HL-60 (cell line): ENCODE measurements around the gene WDR55.

Source experiments
- GABPA ChIP-seq: IDR thresholded peaks from 2 replicates; pipeline ENCODE4 v1.6.1; 2012; ENCODE audit warnings: low read depth
- POLR2AphosphoS5 ChIP-seq: IDR thresholded peaks from 2 replicates; pipeline ENCODE4 v1.6.1; 2012; ENCODE audit warnings: low read depth
- TF ChIP-seq, protein P1 (sequence below): IDR thresholded peaks from one replicate; pipeline ENCODE4 v1.5.1; 2011; ENCODE audit warnings: low read length, control low read depth, inconsistent platforms; ENCODE audit not compliant: insufficient read depth

DNA sequence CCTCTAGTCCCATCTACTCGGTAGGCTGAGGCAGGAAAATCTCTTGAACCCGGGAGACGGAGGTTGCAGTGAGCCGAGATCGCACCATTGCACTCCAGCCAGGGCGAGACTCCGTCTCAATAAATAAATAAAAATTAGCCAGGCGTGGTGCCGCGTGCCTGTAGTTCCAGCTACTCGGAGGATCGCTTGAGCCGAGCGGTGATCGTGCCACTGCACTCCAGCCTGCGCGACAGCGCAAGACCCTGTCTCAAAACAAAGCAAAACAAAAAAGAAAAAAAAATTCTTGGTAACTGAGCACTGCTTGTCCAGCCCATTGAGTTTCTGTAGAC, 710 bp upstream of the WDR55 start:
- TF ChIP-seq, protein P1, sequence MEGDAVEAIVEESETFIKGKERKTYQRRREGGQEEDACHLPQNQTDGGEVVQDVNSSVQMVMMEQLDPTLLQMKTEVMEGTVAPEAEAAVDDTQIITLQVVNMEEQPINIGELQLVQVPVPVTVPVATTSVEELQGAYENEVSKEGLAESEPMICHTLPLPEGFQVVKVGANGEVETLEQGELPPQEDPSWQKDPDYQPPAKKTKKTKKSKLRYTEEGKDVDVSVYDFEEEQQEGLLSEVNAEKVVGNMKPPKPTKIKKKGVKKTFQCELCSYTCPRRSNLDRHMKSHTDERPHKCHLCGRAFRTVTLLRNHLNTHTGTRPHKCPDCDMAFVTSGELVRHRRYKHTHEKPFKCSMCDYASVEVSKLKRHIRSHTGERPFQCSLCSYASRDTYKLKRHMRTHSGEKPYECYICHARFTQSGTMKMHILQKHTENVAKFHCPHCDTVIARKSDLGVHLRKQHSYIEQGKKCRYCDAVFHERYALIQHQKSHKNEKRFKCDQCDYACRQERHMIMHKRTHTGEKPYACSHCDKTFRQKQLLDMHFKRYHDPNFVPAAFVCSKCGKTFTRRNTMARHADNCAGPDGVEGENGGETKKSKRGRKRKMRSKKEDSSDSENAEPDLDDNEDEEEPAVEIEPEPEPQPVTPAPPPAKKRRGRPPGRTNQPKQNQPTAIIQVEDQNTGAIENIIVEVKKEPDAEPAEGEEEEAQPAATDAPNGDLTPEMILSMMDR, result no peak
- TF ChIP-seq GABPA (no peak), POLR2AphosphoS5 (no peak)
